Transverse colon (tissue), 4 donors: ENCODE measurements around the gene ICAM1.

Experiments
- CTCF ChIP-seq, 5 experiments: fragments of 200-600 bp in 3 of 5; fragments of 450-650 bp in 2 of 5; sonication (generic) in 3 of 5; IDR thresholded peaks; 1 replicate in 2 of 5; 2 replicates in 3 of 5; pipeline ENCODE4 v1.5.1; 2016 to 2017; ENCODE audit warnings: antibody characterized with exemption in 5 of 5, inconsistent platforms in 3 of 5, mild to moderate bottlenecking in 2 of 5, moderate library complexity in 1 of 5
- POLR2A ChIP-seq: fragments of 450-650 bp; IDR thresholded peaks from one replicate; pipeline ENCODE4 v1.6.1; 2016; ENCODE audit warnings: antibody characterized with exemption, mild to moderate bottlenecking, moderate library complexity
- POLR2AphosphoS5 ChIP-seq, 3 donors: sonication (generic); formaldehyde crosslinking; IDR thresholded peaks; one replicate each; pipeline ENCODE4 v1.6.1; 2016; ENCODE audit warnings: antibody characterized with exemption in 3 of 3

GRCh38 chr19:10258080-10258710, 12.7 kb upstream of the ICAM1 start:
- TF ChIP-seq POLR2AphosphoS5 (IDR thresholded peaks at IDR 0.05) = no peak
- no peak for TF ChIP-seq CTCF (IDR thresholded peaks at IDR 0.05)
- no peak for TF ChIP-seq POLR2A
